ENCODE measurements around the gene SPEM1.

The SPEM1 gene

GRCh38 chr17:7404737-7405349 is 15.3 kb upstream of the SPEM1 start:
- Mint-ChIP-seq H3K36me3 (ENCODE audit: insufficient read depth) (peaks cover 5% of the 10 kb centered on the region), H3K27ac (ENCODE audit: low read depth) (peak overlapping the region; percentile 78), H3K4me1 (peaks cover 19% of the 10 kb centered on the region), H3K27me3 (no peaks in the 10 kb centered on the region), H3K4me3 (peak overlapping the region; percentile 93), H3K9me3 (no peaks in the 10 kb centered on the region)
- DNase-seq (ENCODE audit: low spot score in 2 of 2), result no peak
- ATAC-seq (replicated peaks; ENCODE audit: extremely low read depth, poor library complexity, severe bottlenecking), result peak; percentile 59

- ATAC-seq (replicated peaks; ENCODE audit: extremely low read depth, poor library complexity, severe bottlenecking) (no peak), DNase-seq (ENCODE audit: low spot score in 2 of 2) (no peak)
- peak overlapping the region; percentile 78 for H3K27ac Mint-ChIP-seq (ENCODE audit: low read depth)
- H3K4me1 Mint-ChIP-seq, result peaks cover 19% of the 10 kb centered on the region
- H3K4me3 Mint-ChIP-seq, result peak overlapping the region; percentile 93
- H3K9me3 Mint-ChIP-seq, result no peaks in the 10 kb centered on the region
- peaks cover 5% of the 10 kb centered on the region for H3K36me3 Mint-ChIP-seq (ENCODE audit: insufficient read depth)
- no peaks in the 10 kb centered on the region for H3K27me3 Mint-ChIP-seq
Observed at GRCh38 chr17:7405350-7406234, 14.5 kb upstream of the SPEM1 start.

- DNase-seq (ENCODE audit: low spot score in 2 of 2) (no peak), ATAC-seq (replicated peaks; ENCODE audit: extremely low read depth, poor library complexity, severe bottlenecking) (no peak)
- Mint-ChIP-seq H3K4me3 (peak overlapping the region; percentile 93), H3K27me3 (no peaks in the 10 kb centered on the region), H3K27ac (ENCODE audit: low read depth) (no peak overlapping the region), H3K9me3 (no peaks in the 10 kb centered on the region), H3K4me1 (peaks cover 19% of the 10 kb centered on the region), H3K36me3 (ENCODE audit: insufficient read depth) (peaks cover 5% of the 10 kb centered on the region)
Observed at GRCh38 chr17:7406235-7406825, 13.8 kb upstream of the SPEM1 start.

GRCh38 chr17:7407082-7407481 is 13.0 kb upstream of the SPEM1 start:
- ATAC-seq (replicated peaks; ENCODE audit: extremely low read depth, poor library complexity, severe bottlenecking), result no peak
- Mint-ChIP-seq H3K4me3 (no peak overlapping the region), H3K27me3 (no peaks in the 10 kb centered on the region), H3K27ac (ENCODE audit: low read depth) (no peak overlapping the region), H3K36me3 (ENCODE audit: insufficient read depth) (peaks cover 5% of the 10 kb centered on the region), H3K9me3 (no peaks in the 10 kb centered on the region), H3K4me1 (peaks cover 13% of the 10 kb centered on the region)
- no peak for DNase-seq (ENCODE audit: low spot score in 2 of 2)

GRCh38 chr17:7407485-7408251 is 12.5 kb upstream of the SPEM1 start, which contains the start of gene NLGN2:
NLGN2 (plus strand) TSS chr17:7407845; CDS start chr17:7408256, 411 bp downstream.
- Mint-ChIP-seq H3K4me3 (peak within 1 kb of the TSS; percentile 14), H3K27me3 (no peaks in the 10 kb centered on the region), H3K4me1 (peaks cover 13% of the 10 kb centered on the region)

GRCh38 chr17:7408252-7408727 is 11.8 kb upstream of the SPEM1 start:
- no peak overlapping the region for H3K27ac Mint-ChIP-seq (ENCODE audit: low read depth)
- no peak for DNase-seq (ENCODE audit: low spot score in 2 of 2)
- ATAC-seq (replicated peaks; ENCODE audit: extremely low read depth, poor library complexity, severe bottlenecking), result no peak
- H3K36me3 Mint-ChIP-seq (ENCODE audit: insufficient read depth), result peaks cover 7% of the 10 kb centered on the region
- H3K4me3 Mint-ChIP-seq, result peak overlapping the region; percentile 14
- peaks cover 8% of the 10 kb centered on the region for H3K4me1 Mint-ChIP-seq
- H3K27me3 Mint-ChIP-seq, result no peaks in the 10 kb centered on the region
- H3K9me3 Mint-ChIP-seq, result no peaks in the 10 kb centered on the region

More at GRCh38 chr17:7407485-7408251, 12.5 kb upstream of the SPEM1 start, which contains the start of gene NLGN2:
- no peaks in the 10 kb centered on the region for H3K9me3 Mint-ChIP-seq
- peaks cover 5% of the 10 kb centered on the region for H3K36me3 Mint-ChIP-seq (ENCODE audit: insufficient read depth)
- no peak within 1 kb of the TSS for H3K27ac Mint-ChIP-seq (ENCODE audit: low read depth)
- ATAC-seq (replicated peaks; ENCODE audit: extremely low read depth, poor library complexity, severe bottlenecking) (no peak), DNase-seq (ENCODE audit: low spot score in 2 of 2) (no peak)

GRCh38 chr17:7408863-7409262 is 11.3 kb upstream of the SPEM1 start:
- Mint-ChIP-seq H3K36me3 (ENCODE audit: insufficient read depth) (peaks cover 7% of the 10 kb centered on the region), H3K9me3 (no peaks in the 10 kb centered on the region), H3K27ac (ENCODE audit: low read depth) (no peak overlapping the region), H3K4me3 (peak overlapping the region; percentile 14), H3K27me3 (no peaks in the 10 kb centered on the region), H3K4me1 (peaks cover 7% of the 10 kb centered on the region)
- no peak for ATAC-seq (replicated peaks; ENCODE audit: extremely low read depth, poor library complexity, severe bottlenecking)
- DNase-seq (ENCODE audit: low spot score in 2 of 2), result no peak

- Mint-ChIP-seq H3K4me1 (no peaks in the 10 kb centered on the region), H3K9me3 (no peaks in the 10 kb centered on the region), H3K27me3 (no peaks in the 10 kb centered on the region), H3K36me3 (ENCODE audit: insufficient read depth) (peaks cover 3% of the 10 kb centered on the region), H3K27ac (ENCODE audit: low read depth) (no peak overlapping the region), H3K4me3 (no peak overlapping the region)
- ATAC-seq (replicated peaks; ENCODE audit: extremely low read depth, poor library complexity, severe bottlenecking) (no peak), DNase-seq (ENCODE audit: low spot score in 2 of 2) (no peak)
Observed at GRCh38 chr17:7409716-7410115, 10.4 kb upstream of the SPEM1 start.

GRCh38 chr17:7410634-7411426 is 9.3 kb upstream of the SPEM1 start:
- ATAC-seq (replicated peaks; ENCODE audit: extremely low read depth, poor library complexity, severe bottlenecking), result no peak
- no peak overlapping the region for H3K27ac Mint-ChIP-seq (ENCODE audit: low read depth)
- H3K36me3 Mint-ChIP-seq (ENCODE audit: insufficient read depth), result peaks cover 3% of the 10 kb centered on the region
- no peak for DNase-seq (ENCODE audit: low spot score in 2 of 2)
- no peak overlapping the region for H3K4me3 Mint-ChIP-seq
- H3K9me3 Mint-ChIP-seq, result no peaks in the 10 kb centered on the region
- H3K27me3 Mint-ChIP-seq, result no peaks in the 10 kb centered on the region
- H3K4me1 Mint-ChIP-seq, result no peaks in the 10 kb centered on the region

- Mint-ChIP-seq H3K27ac (ENCODE audit: low read depth) (no peak overlapping the region), H3K36me3 (ENCODE audit: insufficient read depth) (peaks cover 3% of the 10 kb centered on the region), H3K9me3 (no peaks in the 10 kb centered on the region), H3K4me1 (no peaks in the 10 kb centered on the region), H3K27me3 (no peaks in the 10 kb centered on the region), H3K4me3 (no peak overlapping the region)
- DNase-seq (ENCODE audit: low spot score in 2 of 2) (no peak), ATAC-seq (replicated peaks; ENCODE audit: extremely low read depth, poor library complexity, severe bottlenecking) (no peak)
Observed at GRCh38 chr17:7411427-7411750, 8.7 kb upstream of the SPEM1 start.

- H3K27ac Mint-ChIP-seq (ENCODE audit: low read depth), result no peak overlapping the region
- H3K4me1 Mint-ChIP-seq, result no peaks in the 10 kb centered on the region
- no peak overlapping the region for H3K4me3 Mint-ChIP-seq
- H3K27me3 Mint-ChIP-seq, result no peaks in the 10 kb centered on the region
- DNase-seq (ENCODE audit: low spot score in 2 of 2), result no peak
- H3K9me3 Mint-ChIP-seq, result no peaks in the 10 kb centered on the region
- no peak for ATAC-seq (replicated peaks; ENCODE audit: extremely low read depth, poor library complexity, severe bottlenecking)
- H3K36me3 Mint-ChIP-seq (ENCODE audit: insufficient read depth), result peaks cover 2% of the 10 kb centered on the region
Observed at GRCh38 chr17:7413346-7413985, 6.7 kb upstream of the SPEM1 start.
